Activated naive CD4-positive, alpha-beta T cell treated with Interleukin-2 at 50 U/mL for 16 hours (primary cell): ENCODE results near the gene NUDT17.

ENCODE experiments used
- DNase-seq: peaks from one replicate; pipeline ENCODE4 v3.0.0-alpha.2; 2020

NUDT17 gene

GRCh38 chr1:145891587-145892485, 46.4 kb downstream of the NUDT17 start:
- DNase-seq: peak; percentile 57

GRCh38 chr1:145892486-145893087, 47.2 kb downstream of the NUDT17 start:
- DNase-seq: no peak

GRCh38 chr1:145893306-145894055, 48.1 kb downstream of the NUDT17 start:
- DNase-seq: no peak

- no peak for DNase-seq
Measured at GRCh38 chr1:145895471-145895870, 50.0 kb downstream of the NUDT17 start.

- no peak for DNase-seq
Measured at GRCh38 chr1:145897969-145898368, 52.5 kb downstream of the NUDT17 start.
